Naive thymus-derived CD8-positive, alpha-beta T cell (primary cell): ENCODE data around the gene RNU5B-1. TPM values are rescaled to one million over a fixed set of nuclear protein-coding genes. Genes with fewer than 3 reads are reported as not detected.
"Not testable (repeated sequence)": the region's sequence is repeated elsewhere in the genome, so short reads cannot be mapped to it uniquely, and the experiment has no call there.

Experiments used
- ATAC-seq, 2 donors: fragments of 150-1000 bp; cut with Tn5 transposase in 1 of 2; sonication (Bioruptor Pico), chemical (Tn5 transposase) in 1 of 2; 1 replicate in 1 of 2; 2 replicates in 1 of 2; pipeline ENCODE4 v1.10.0; 2021; ENCODE audit warnings: mild to moderate bottlenecking in 2 of 2, moderate library complexity in 2 of 2
- POLR2A ChIA-PET: fragments of 350-600 bp; sonication (Branson Sonifier 250); formaldehyde crosslinking; loops from one replicate; lab custom pipeline; 2021; ENCODE audit warnings: antibody characterized with exemption; lab: Charles Lee
- DNase-seq, 10 donors: peaks; one replicate each; pipeline versions ENCODE4 v3.0.0 to v3.0.0-alpha.2; 2020 to 2022
- H3K27ac Mint-ChIP-seq, 10 donors: one replicate each; pipeline ENCODE4 v1.8.0; 2020 to 2022; ENCODE audit warnings: mild to moderate bottlenecking in 10 of 10, mixed read lengths in 10 of 10, moderate library complexity in 4 of 10, inconsistent platforms in 1 of 10
- H3K27me3 Mint-ChIP-seq, 5 donors: one replicate each; pipeline ENCODE4 v1.8.0; 2021 to 2022; ENCODE audit warnings: mixed read lengths in 5 of 5
- H3K36me3 Mint-ChIP-seq, 3 donors: one replicate each; pipeline ENCODE4 v1.8.0; 2020 to 2022; ENCODE audit warnings: mixed read lengths in 3 of 3, mild to moderate bottlenecking in 2 of 3, inconsistent platforms in 1 of 3
- H3K4me1 Mint-ChIP-seq, 4 donors: one replicate each; pipeline ENCODE4 v1.8.0; 2021 to 2022; ENCODE audit warnings: mixed read lengths in 4 of 4
- H3K4me3 Mint-ChIP-seq, 10 donors: one replicate each; pipeline ENCODE4 v1.8.0; 2020 to 2022; ENCODE audit warnings: mild to moderate bottlenecking in 10 of 10, mixed read lengths in 10 of 10, moderate library complexity in 6 of 10, inconsistent platforms in 1 of 10
- H3K9me3 Mint-ChIP-seq, 9 donors: one replicate each; pipeline ENCODE4 v1.8.0; 2020 to 2022; ENCODE audit warnings: mixed read lengths in 9 of 9, mild to moderate bottlenecking in 3 of 9, inconsistent platforms in 1 of 9, moderate library complexity in 1 of 9
- polyA plus RNA-seq, 3 donors: library from polyadenylated mRNA; unstranded; fragments of 300-500 nt; fragmentation: Illumina TruSeq; gene quantifications; one replicate each; pipeline ENCODE4 v1.2.3, GENCODE V29; 2021
- total RNA-seq, 8 experiments: library from RNA in 2 of 8; stranded (reverse) in 2 of 8; gene quantifications; one replicate each; pipeline ENCODE4 v1.2.3 and lab custom pipeline; 2021 to 2026

The RNU5B-1 gene
- total RNA-seq = 10 to 100 TPM; 20.8 to 33.0 TPM
- not detected for polyA plus RNA-seq
- total RNA-seq (lab: John Stamatoyannopoulos, UW) = 3.6 to 7.3 (median 4.9) reads per million in 6 experiments

GRCh38 chr15:65304381-65305149, at the start of gene RNU5B-1:
Gene RNU5B-1, plus strand, starts transcription at chr15:65304677.
- Mint-ChIP-seq H3K36me3 (no peaks in the 10 kb centered on the region), H3K4me3 (peak within 1 kb of the TSS; percentile 95 to 98 (median 96)), H3K27ac (peak within 1 kb of the TSS; percentile 97 to 100 (median 98)), H3K9me3 (peaks cover 0 to 4% (median 0%) of the 10 kb centered on the region in 9 donors), H3K27me3 (no peaks in the 10 kb centered on the region), H3K4me1 (peaks cover 13 to 41% (median 25%) of the 10 kb centered on the region in 4 donors)
- POLR2A ChIA-PET = interaction anchor here (0.6 to 3.3 kb wide), 21 partner anchors 8 to 991 kb away, joined by 3 to 78 read pairs (median 5); partner anchors contain the start of genes CLPX, INTS14, PARP16 and PDCD7
- ATAC-seq (peak; percentile 78 to 79), DNase-seq (peak; percentile 44 to 99 (median 76))

GRCh38 chr15:65254758-65255157, 49.7 kb upstream of the RNU5B-1 start:
- POLR2A ChIA-PET = no interaction called here
- Mint-ChIP-seq H3K4me1 (peaks cover 2 to 16% (median 7%) of the 10 kb centered on the region in 4 donors), H3K4me3 (no peak overlapping the region), H3K36me3 (peaks cover 0 to 57% (median 19%) of the 10 kb centered on the region in 3 donors), H3K9me3 (no peaks in the 10 kb centered on the region), H3K27ac (peak overlapping the region in 2 of 10 donors; percentile 61 to 84), H3K27me3 (no peaks in the 10 kb centered on the region)
- DNase-seq (no peak), ATAC-seq (no peak)

DNA sequence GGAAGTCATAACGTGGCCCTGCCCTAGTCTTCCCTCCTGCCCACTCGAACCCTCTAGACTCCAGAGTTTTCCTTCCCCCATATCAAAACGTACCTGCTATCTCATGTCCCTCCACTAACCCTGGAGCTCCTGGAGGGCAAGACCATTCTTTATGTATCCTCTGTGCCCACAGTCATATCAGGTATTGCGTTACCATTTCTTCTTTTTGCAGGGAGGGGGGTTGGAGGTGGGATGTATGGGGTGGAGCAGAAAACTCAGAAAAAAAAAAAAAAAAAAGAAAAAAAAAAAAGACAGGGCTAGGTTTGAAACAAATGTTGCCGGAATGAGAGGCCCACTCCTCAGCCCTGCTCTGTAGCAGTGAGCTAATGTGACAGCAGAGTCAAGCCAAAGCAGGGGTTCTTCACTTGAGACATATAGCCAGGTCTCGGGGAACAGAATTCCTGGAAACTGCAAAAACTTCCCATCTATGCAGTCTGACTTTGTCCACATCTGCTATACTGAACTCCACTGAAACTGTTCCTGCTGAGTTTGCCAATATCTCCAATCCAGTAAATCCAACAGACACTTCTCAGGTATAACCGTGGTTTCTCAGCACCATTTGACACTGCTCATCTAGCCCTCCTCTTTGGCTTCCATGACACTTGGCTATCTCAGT, 48.9 kb upstream of the RNU5B-1 start:
- ATAC-seq (no peak), DNase-seq (no peak)
- POLR2A ChIA-PET = no interaction called here
- peak overlapping the region in 3 of 10 donors; percentile 56 to 70 (median 68) for H3K27ac Mint-ChIP-seq
- no peak overlapping the region for H3K4me3 Mint-ChIP-seq
- H3K9me3 Mint-ChIP-seq = no peaks in the 10 kb centered on the region
- peaks cover 2 to 9% (median 2%) of the 10 kb centered on the region in 4 donors for H3K4me1 Mint-ChIP-seq
- no peaks in the 10 kb centered on the region for H3K27me3 Mint-ChIP-seq
- H3K36me3 Mint-ChIP-seq = peaks cover 3 to 66% (median 26%) of the 10 kb centered on the region in 3 donors

GRCh38 chr15:65258375-65259262, 45.9 kb upstream of the RNU5B-1 start:
- ATAC-seq = no peak
- H3K4me3 Mint-ChIP-seq = no peak overlapping the region
- POLR2A ChIA-PET = interaction anchor here (0.6 to 1.1 kb wide), 2 partner anchors 9 to 25 kb away, joined by 3 to 4 read pairs; no protein-coding TSS in a partner anchor
- DNase-seq = no peak
- H3K36me3 Mint-ChIP-seq = peaks cover 8 to 87% (median 42%) of the 10 kb centered on the region in 3 donors
- peaks cover 0 to 2% (median 0%) of the 10 kb centered on the region in 4 donors for H3K4me1 Mint-ChIP-seq
- H3K27ac Mint-ChIP-seq = no peak overlapping the region
- H3K27me3 Mint-ChIP-seq = no peaks in the 10 kb centered on the region
- H3K9me3 Mint-ChIP-seq = no peaks in the 10 kb centered on the region

- DNase-seq = no peak
- no peaks in the 10 kb centered on the region for H3K9me3 Mint-ChIP-seq
- peaks cover 8 to 84% (median 42%) of the 10 kb centered on the region in 3 donors for H3K36me3 Mint-ChIP-seq
- H3K4me1 Mint-ChIP-seq = peaks cover 0 to 2% (median 0%) of the 10 kb centered on the region in 4 donors
- H3K27me3 Mint-ChIP-seq = no peaks in the 10 kb centered on the region
- no peak for ATAC-seq
- H3K4me3 Mint-ChIP-seq = no peak overlapping the region
- POLR2A ChIA-PET = no interaction called here
- peak overlapping the region in 1 of 10 donors; percentile 41 for H3K27ac Mint-ChIP-seq
Measured at GRCh38 chr15:65259367-65259797, 45.1 kb upstream of the RNU5B-1 start.

- H3K36me3 Mint-ChIP-seq = peaks cover 8 to 85% (median 40%) of the 10 kb centered on the region in 3 donors
- H3K9me3 Mint-ChIP-seq = no peaks in the 10 kb centered on the region
- H3K4me1 Mint-ChIP-seq = peaks cover 0 to 1% (median 0%) of the 10 kb centered on the region in 4 donors
- no peak for ATAC-seq
- H3K4me3 Mint-ChIP-seq = no peak overlapping the region
- H3K27me3 Mint-ChIP-seq = no peaks in the 10 kb centered on the region
- POLR2A ChIA-PET = no interaction called here
- peak overlapping the region in 1 of 10 donors; percentile 88 for H3K27ac Mint-ChIP-seq
- no peak for DNase-seq
Measured at GRCh38 chr15:65260968-65261367, 43.5 kb upstream of the RNU5B-1 start.

- no peak overlapping the region for H3K27ac Mint-ChIP-seq
- H3K27me3 Mint-ChIP-seq = no peaks in the 10 kb centered on the region
- POLR2A ChIA-PET = no interaction called here
- no peak overlapping the region for H3K4me3 Mint-ChIP-seq
- DNase-seq = no peak
- H3K4me1 Mint-ChIP-seq = peaks cover 0 to 2% (median under 1%) of the 10 kb centered on the region in 4 donors
- peaks cover 8 to 78% (median 33%) of the 10 kb centered on the region in 3 donors for H3K36me3 Mint-ChIP-seq
- ATAC-seq = no peak
- H3K9me3 Mint-ChIP-seq = no peaks in the 10 kb centered on the region
Measured at GRCh38 chr15:65263313-65263712, 41.2 kb upstream of the RNU5B-1 start.

DNA sequence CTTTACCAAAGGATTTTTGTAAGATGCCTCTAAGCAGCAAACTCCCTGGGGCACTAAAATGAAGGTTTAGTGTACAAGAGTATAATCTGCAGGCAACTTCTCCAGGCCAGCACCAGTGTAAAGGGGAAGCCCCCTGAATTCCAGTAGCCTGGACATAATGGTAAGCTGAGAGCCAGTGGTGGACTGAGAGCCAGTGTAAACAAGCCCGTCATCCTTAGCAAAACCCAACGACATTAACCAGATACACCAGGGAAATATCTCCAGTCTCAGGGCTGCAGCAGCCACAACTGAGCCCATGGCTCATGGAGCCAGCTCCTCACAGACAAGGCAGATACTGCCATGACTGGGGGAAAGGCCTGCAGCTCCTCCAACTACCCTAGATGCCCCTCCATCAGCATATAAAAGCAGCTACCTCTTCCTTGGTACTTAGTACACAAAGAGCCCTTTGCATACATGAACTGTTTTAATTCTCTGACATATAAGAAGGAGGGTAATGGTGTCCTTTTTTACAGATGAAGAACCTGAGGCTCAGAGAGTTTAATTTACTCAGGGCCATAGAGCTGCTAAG, 39.5 kb upstream of the RNU5B-1 start:
- no peak overlapping the region for H3K4me3 Mint-ChIP-seq
- ATAC-seq = no peak
- peak overlapping the region in 1 of 10 donors; percentile 83 for H3K27ac Mint-ChIP-seq
- peaks cover 8 to 76% (median 21%) of the 10 kb centered on the region in 3 donors for H3K36me3 Mint-ChIP-seq
- no peaks in the 10 kb centered on the region for H3K9me3 Mint-ChIP-seq
- peaks cover 0 to 2% (median under 1%) of the 10 kb centered on the region in 4 donors for H3K4me1 Mint-ChIP-seq
- POLR2A ChIA-PET = interaction anchor here (0.5 to 0.6 kb wide), 2 partner anchors 15 to 19 kb away, joined by 3 to 5 read pairs; no protein-coding TSS in a partner anchor
- no peak for DNase-seq
- H3K27me3 Mint-ChIP-seq = no peaks in the 10 kb centered on the region

DNA sequence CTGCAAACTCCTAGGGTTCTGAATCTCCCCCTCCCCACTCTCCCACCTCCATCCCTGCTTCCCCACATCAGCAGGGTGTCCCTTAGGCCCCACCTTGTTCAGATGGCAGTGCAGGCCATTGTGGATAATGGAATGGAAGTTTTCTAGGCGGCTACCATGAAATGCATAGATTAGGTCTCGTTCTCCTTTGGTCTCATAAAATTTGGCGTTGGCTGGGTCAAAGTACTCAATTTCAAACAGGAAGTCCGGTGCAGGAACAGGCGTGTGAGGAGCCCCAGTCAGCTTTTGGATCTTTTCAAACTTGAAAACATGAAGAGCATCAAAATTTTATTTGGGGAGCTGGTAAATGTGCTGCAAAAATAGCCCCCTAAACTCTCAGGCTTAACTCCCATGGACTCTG, 38.0 kb upstream of the RNU5B-1 start:
- Mint-ChIP-seq H3K36me3 (peaks cover 0 to 67% (median 11%) of the 10 kb centered on the region in 3 donors), H3K4me1 (peaks cover 0 to 8% (median under 1%) of the 10 kb centered on the region in 4 donors), H3K9me3 (no peaks in the 10 kb centered on the region), H3K4me3 (no peak overlapping the region), H3K27ac (peak overlapping the region in 1 of 10 donors; percentile 5), H3K27me3 (no peaks in the 10 kb centered on the region)
- ATAC-seq = no peak
- no peak for DNase-seq
- POLR2A ChIA-PET = interaction anchor here (0.5 to 0.6 kb wide), 2 partner anchors 45 to 97 kb away, joined by 5 to 7 read pairs; no protein-coding TSS in a partner anchor

DNA sequence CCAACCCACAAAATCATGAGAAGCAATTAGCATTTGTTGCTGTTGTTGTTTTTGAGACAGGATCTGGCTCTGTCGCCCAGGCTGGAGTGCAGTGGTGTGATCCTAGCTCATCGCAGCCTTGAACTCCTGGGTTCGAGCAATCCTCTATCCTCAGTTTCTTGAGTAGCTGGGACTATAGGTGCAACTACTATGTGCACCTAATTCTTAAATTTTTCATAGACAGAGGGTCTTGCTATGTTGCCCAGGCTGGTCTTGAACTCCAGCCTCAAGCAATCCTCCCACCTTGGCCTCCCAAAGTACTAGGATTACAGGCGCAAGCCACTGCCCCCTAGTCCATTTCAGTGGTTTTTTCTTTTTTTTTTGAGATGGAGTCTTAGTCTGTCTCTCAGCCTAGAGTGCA, 36.1 kb upstream of the RNU5B-1 start:
- Mint-ChIP-seq H3K27ac (no peak overlapping the region), H3K36me3 (peaks cover 0 to 47% (median under 1%) of the 10 kb centered on the region in 3 donors), H3K27me3 (no peaks in the 10 kb centered on the region), H3K4me3 (no peak overlapping the region), H3K4me1 (peaks cover 0 to 19% (median 4%) of the 10 kb centered on the region in 4 donors), H3K9me3 (no peaks in the 10 kb centered on the region)
- no peak for ATAC-seq
- POLR2A ChIA-PET = no interaction called here
- DNase-seq = no peak

- POLR2A ChIA-PET = interaction anchor here (0.6 to 0.8 kb wide), 3 partner anchors 15 to 543 kb away, joined by 3 to 4 read pairs (median 4); no protein-coding TSS in a partner anchor
- H3K27ac Mint-ChIP-seq = peak overlapping the region in 1 of 10 donors; percentile 22
- H3K9me3 Mint-ChIP-seq, H3K4me3 Mint-ChIP-seq, H3K27me3 Mint-ChIP-seq: not testable (repeated sequence)
- peaks cover 11 to 39% (median 18%) of the 10 kb centered on the region in 4 donors for H3K4me1 Mint-ChIP-seq
- DNase-seq (peak in 2 of 10 donors; percentile 9 to 27), ATAC-seq (peak in 1 of 2 donors; percentile 42)
- H3K36me3 Mint-ChIP-seq = peaks cover 0 to 34% (median 0%) of the 10 kb centered on the region in 3 donors
Measured at GRCh38 chr15:65270811-65271545, 33.5 kb upstream of the RNU5B-1 start.
